ENCODE results near the gene TTC39C.
"Not testable (repeated sequence)": the region's sequence is repeated elsewhere in the genome, so short reads cannot be mapped to it uniquely, and the experiment has no call there.

The TTC39C gene

DNA sequence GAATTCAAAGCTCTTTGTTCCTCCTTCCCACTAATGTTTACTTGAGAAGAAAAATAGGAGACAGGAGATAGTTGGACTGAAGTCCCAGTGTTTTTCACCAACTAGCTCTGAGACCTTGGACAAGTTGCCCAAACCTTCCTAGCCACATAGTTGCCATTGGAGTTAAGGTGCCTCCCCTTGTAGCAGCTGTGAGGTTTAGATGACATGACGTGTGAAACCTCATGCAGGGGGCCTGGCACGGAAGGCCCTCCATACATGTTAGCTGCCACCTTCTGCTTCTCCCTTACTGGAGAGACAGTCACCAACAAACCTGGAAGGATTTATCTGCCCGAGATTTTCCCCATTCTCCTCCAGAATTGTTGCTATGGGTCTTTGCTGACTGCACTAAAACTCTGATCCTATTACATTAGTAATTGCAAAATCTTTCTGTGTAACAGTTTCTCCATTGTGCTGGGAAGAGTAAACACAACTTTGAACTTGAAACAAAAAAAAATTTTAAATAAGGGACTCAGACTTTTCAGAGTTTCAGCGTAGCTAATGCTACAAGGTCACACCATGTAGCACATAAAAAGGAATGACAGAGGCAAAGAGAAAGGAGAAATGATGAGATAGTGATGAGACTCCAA lies 100.5 kb downstream of the TTC39C start:
- DNase-seq (ENCODE audit: extremely low spot score, insufficient read length, low read depth) (no peak), FAIRE-seq (no peak)

DNA sequence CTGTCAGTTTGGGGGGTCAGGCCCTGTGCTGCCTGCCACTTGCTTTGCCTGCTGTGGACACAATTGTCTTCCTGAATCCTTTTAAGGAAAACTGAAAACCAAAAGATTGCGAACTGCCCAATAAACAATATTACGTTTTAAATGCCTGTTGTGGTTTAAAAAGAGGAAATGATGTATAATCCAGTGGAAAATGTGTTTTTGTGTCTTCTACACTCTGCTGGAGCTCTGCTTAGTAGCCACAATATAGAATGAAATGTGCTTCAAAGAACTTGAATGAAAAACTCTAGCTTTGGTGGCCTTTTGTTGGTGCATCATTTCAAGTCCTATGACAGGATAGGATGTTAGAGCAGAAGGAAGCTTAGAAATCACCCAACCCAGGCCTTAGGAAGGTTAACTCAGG lies 101.1 kb downstream of the TTC39C start:
- DNase-seq (ENCODE audit: extremely low spot score, insufficient read length, low read depth) (no peak), FAIRE-seq (no peak)

DNA sequence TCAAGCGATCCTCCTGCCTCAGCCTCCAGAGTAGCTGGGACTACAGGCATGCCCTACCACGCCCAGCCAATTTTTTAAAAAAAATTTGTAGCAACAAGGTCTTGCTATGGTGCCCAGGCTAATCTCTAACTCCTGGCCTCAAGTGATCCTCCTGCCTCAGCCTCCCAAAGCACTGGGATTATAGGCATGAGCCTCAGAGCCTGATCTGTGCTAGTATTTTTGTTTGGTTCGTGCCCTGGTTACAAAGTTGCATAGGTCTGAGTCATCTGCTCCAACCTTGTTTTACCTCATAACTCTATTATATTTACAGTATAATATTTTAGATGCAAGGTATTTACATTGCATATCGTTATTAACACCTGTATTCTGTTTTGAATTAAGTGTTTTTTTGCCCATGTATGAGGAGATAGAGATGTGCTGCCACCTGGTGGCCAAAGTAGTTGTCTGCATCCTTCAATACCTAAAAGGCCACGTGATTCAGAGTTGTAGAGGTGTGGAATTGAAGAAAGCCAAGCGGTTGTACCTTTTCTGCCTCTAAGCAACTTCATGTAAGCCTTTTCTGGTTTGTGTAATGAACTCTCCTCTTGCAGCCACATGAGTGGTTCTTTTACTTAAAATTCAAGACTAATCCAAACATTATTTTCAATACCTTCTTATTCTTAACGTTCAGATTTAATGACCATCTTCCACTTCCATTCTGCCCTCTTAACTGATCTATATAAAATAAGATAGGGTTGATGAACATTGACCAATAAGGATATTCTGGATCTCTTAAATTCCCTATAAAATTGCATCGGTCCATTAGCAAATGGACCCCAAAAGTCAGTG lies 104.4 kb downstream of the TTC39C start:
- FAIRE-seq, result peak; percentile 94

DNA sequence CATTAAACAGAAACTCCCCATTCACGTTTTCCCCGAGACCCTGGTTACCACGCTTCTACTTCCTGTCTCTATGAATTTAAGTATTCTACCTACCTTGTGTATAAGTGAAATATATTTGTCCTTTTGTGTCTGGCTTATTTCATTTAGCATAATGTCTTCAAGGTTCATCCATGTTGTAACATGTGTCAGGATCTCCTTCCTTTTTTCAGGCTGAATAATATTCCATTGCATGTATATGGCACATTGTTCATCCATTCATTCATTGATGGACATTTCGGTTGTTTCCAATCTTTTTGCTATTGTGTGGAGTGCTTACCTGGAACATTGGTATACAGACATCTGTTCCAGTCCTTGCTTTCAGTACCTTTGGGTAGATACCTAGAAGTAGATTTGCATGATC lies 106.1 kb downstream of the TTC39C start:
- FAIRE-seq, result no peak
- DNase-seq (ENCODE audit: extremely low spot score, insufficient read length, low read depth), result no peak

More for the DNA sequence above, 104.4 kb downstream of the TTC39C start:
- DNase-seq (ENCODE audit: extremely low spot score, insufficient read length, low read depth), result peak; percentile 43

DNA sequence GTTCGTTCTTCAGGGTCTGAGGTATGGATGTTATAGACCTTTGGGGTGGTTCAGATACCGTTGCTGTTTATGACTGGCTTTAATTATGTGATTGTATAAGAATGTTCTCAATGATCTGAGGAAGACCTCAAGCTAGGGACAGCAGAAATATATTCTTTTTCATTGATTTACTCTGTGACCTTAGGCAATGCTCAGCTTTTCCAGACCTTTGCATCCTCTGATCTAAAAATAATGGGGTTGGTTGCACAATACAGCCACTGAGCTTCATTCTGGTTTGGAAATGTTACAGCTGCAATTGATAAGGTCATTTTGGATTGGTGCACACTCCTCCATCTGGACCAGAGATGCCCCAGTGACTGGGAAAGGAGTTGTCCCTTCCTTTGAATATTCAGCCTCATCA lies 107.1 kb downstream of the TTC39C start:
- FAIRE-seq (no peak), DNase-seq (ENCODE audit: extremely low spot score, insufficient read length, low read depth) (no peak)

DNA sequence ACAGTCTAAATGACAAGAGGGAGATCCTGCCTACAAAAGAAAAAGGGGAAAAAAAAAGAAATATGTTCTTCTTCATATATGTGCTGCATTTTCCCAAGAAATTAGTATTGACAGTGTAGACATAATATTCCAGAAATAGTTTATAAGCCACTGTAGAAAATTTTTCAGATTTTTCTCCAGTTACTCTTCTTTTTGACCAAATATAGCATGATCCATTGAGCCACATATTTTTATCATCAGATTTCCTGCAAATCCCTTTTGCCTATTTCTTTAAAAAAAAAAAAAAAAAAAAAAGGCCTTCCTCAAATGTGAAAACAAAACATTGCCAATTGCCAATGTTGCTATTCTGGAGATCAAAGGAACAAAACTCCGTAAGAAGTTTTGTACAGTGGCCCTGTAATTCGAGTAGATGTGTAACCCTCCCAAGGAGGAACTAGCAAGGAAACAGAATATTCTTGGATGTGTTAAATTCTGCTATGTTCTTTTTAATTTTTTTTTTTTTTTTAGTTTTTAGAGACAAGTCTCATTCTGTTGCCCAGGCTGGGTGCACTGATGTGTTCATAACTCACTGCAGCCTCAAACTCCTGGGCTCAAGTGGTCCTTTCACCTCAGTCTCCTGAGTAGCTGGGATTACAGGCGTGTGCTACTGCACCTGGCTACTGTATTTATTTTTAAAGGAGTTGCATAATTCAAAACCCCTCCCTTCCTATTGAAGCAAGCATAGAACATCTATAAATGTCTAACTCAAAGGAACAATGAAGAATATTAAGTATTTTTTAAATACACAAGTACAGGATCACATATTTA lies 111.8 kb downstream of the TTC39C start:
- DNase-seq (ENCODE audit: extremely low spot score, insufficient read length, low read depth), result no peak
- FAIRE-seq, result no peak

DNA sequence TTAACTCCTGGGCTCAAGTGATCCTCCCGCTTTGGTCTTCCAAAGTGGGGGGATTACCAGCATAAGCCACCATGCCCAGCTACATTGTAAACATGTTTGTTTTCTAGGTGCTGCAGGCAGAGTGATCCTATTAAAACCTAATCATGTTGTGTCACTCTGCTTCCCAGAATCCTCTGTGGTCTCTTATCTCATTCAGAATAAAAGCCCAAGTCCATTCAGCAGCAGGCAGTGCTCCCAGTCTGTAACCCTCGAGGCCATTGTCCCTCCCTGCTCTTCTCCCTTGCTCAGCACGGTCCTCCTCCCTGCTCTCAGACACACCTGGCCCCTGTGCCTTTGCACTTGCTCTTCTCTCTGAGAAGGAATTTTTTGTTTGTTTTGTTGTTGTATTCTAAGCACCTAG lies 113.2 kb downstream of the TTC39C start:
- FAIRE-seq (no peak), DNase-seq (ENCODE audit: extremely low spot score, insufficient read length, low read depth) (no peak)

- FAIRE-seq (no peak), DNase-seq (ENCODE audit: extremely low spot score, insufficient read length, low read depth) (no peak)
Measured at GRCh38 chr18:24128700-24129099, 114.1 kb downstream of the TTC39C start.

DNA sequence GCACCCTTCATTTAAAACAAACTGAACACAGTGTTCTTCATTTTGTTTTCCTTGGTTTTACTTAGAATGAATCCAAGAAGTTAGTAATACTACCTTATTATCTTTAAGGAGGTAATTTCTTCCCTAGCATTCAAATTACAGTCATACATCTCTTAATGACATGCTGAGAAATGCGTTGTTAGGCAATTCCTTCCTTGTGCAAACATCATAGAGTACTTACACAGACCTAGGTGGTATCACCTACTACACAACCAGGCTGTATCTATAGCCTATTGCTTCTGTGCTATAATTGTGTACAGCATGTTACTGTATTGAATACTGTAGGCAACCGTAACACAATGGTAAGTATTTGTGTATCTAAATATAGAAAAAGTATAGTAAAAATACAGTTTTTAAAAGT lies 115.9 kb downstream of the TTC39C start:
- DNase-seq (ENCODE audit: extremely low spot score, insufficient read length, low read depth) (no peak), FAIRE-seq (no peak)

DNA sequence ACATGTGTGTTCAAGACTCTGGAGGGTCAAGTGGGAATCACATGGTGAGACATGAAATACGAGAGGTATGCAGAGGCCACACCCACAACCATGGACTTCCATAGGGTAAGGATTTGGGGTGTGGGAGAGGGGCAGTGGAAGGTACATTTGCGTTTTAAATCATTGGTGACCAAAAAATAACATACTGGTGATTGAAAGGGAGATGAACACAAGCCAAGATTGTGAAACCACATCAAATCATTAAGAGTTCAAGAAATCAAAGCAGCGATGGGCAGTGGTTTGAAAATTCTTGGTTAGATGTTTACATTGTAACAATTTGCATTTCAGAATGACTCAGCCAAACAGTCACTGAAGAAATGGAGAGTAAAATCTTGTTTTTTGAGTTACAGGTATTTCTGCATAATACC lies 122.4 kb downstream of the TTC39C start:
- peak; percentile 60 for FAIRE-seq

GRCh38 chr18:24138409-24138788 lies 123.8 kb downstream of the TTC39C start:
- FAIRE-seq (no peak), DNase-seq (ENCODE audit: extremely low spot score, insufficient read length, low read depth) (no peak)

More for the DNA sequence above, 122.4 kb downstream of the TTC39C start:
- no peak for DNase-seq (ENCODE audit: extremely low spot score, insufficient read length, low read depth)

DNA sequence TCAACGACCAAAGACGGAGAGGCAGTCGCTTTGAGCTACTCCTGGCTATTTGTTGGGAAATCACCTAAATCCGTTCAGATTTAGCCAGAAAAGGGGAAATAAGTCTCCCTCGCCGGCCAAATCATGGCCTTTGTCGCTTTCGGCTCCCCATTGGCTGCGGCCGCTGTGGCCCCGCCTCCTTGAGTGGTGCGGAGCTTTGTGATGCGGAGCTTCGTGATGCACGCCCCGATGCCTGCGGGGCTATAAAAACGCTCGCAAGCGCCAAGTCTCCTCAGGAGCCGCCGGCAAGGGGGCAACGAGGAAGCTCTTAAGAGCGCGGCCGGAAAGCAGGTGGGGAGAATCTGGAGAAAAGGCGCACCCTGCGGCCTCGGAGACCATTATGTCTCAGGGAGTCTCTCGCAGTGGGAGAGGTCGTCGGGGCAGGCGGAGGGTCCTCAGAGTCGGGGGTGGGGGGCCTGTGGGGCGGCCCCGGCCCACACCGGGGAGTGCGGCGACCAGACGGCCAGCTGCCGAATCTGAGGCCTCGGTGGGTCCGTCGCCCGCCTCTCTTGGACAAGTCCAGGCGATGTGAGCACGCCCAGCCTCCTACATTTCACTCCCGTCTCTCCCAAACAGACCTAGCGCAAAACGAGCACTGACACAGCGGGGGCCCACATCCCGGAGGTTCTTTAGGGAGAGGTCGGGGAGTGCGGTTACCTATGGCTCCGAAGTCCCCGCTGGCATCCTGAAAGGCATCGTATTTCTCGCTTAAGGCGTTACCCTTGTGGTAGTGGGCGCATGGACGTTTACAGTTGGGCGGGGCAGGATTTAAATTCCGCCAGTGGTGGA lies 124.4 kb downstream of the TTC39C start, which contains the start of gene CABYR:
Gene CABYR (plus strand): TSS at position 274 of the 828 bp plus-strand sequence. CDS start 4,053 bp downstream, outside the sequence.
- FAIRE-seq (peak; percentile 89), DNase-seq (ENCODE audit: extremely low spot score, insufficient read length, low read depth) (peak; percentile 57)

DNA sequence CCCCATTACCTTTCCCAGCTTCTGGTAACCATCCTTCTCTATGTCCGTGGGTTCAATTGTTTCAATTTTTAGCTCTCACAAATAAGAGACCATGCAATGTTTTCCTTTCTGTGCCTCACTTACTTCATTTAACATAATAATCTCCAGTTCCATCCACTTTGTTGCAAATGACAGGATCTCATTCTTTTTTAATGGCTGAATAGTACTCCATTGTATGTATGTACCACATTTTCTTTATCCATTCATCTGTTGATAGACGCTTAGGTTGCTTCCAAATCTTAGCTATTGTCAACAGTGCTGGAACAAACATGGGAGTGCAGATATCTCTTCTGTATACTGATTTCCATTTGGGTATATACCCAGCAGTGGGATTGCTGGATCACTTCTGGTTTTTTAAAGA lies 126.1 kb downstream of the TTC39C start:
- DNase-seq (ENCODE audit: extremely low spot score, insufficient read length, low read depth) (no peak), FAIRE-seq (no peak)

DNA sequence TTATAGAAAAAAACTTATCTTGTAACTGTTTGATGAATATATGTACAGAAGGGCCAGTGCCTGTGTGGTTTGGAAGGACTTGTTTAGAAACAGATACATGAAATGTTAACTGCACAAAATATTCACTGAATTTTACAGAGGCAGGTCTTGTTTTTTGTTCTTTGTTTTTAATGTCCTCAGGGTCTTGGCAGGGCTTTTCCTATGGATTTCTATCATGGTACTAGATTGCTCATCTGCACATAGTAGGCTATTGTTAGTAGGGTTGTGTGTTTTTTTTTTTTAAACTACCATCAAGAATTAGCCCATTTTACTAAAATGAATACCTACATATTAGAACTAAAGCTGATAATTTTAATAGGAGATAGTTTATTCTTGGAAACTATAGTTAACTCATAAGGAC lies 127.8 kb downstream of the TTC39C start:
- no peak for FAIRE-seq
- DNase-seq (ENCODE audit: extremely low spot score, insufficient read length, low read depth), result no peak

GRCh38 chr18:24149591-24149990 lies 135.0 kb downstream of the TTC39C start:
- DNase-seq (ENCODE audit: extremely low spot score, insufficient read length, low read depth); FAIRE-seq: not testable (repeated sequence)

DNA sequence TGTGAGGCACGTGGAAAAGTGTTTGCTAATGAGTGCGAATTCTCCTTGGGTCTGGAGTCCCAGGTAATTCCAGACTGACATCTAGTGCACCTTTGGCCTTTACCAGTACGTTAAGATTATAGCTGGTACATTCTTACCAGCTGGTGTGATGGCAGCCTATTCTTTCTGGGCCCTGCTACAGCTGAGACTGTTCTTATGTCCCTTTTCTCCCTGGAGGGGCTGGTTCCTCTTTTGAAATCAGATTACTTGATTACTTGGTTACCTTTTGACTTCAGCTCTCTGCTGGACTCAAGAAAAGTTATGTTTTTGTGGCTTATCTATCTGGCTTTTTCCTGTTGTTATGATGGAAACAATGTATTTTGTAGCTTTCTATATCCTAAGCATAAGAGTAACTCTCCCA lies 138.8 kb downstream of the TTC39C start:
- DNase-seq (ENCODE audit: extremely low spot score, insufficient read length, low read depth) (no peak), FAIRE-seq (no peak)

- DNase-seq (ENCODE audit: extremely low spot score, insufficient read length, low read depth), result no peak
- FAIRE-seq, result no peak
Measured at GRCh38 chr18:24157855-24158254, 143.3 kb downstream of the TTC39C start.

- FAIRE-seq, result no peak
- no peak for DNase-seq (ENCODE audit: extremely low spot score, insufficient read length, low read depth)
Measured at GRCh38 chr18:24160086-24160485, 145.5 kb downstream of the TTC39C start.

DNA sequence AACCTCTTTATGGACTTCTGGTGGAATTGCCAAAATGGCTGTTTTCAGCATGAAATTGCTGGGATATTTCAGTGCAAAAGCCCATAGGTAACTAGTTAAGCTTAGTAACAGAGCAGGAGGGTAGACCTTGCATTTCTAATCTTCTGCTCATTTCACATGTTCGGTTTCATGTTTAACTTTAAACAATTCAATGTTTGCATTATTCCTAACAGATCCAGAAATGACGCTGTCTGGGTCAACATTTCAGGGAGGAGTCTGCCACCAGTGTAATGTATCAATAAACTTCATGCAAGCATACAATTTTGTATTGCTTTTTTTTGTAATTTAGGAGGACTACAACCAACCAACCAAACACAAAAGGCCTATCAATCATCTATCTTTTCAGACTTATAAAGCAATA lies 146.8 kb downstream of the TTC39C start:
- no peak for FAIRE-seq
- DNase-seq (ENCODE audit: extremely low spot score, insufficient read length, low read depth), result no peak

DNA sequence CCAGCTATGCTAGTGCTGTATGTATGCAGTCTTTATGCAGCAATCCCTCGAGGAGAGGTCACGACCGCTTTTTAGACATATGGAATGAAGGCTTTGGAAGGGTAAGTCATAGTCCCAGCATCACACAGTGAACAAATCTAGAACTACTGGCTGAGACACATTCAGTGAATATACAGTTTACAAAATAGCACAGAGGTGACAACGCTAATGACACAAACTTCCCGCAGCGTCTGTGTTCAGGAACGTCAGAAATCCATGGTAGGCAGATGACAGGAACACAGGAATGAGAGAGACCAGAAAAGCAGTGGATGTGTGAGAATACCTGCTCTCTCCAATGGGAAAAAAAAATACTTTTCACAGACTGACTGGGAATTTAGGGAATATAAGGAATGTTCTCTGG lies 153.9 kb downstream of the TTC39C start:
- FAIRE-seq (no peak), DNase-seq (ENCODE audit: extremely low spot score, insufficient read length, low read depth) (no peak)

All from GM18507 (cell line).